ENCODE results near the gene TGFBR3.

DNA sequence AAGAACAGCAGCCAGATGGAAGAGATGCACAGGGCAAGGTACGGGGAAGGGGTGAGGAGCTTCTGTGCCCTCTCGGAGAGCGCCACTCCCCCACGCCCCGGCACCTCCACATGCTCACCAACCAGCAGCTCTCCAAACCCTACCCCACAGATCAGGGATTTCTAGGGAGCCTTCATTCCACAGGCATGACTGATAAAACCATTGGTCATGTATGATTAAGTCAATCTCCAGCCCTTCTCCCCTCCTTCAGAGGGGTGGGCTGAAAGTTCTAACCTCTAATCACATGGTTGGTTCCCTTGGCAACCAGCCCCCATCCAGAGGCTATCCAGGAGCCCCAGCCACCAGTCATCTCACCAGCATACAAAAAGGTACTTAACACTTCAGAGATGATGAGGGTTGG lies 144.7 kb downstream of the TGFBR3 start:
- TF ChIP-seq, protein P1, sequence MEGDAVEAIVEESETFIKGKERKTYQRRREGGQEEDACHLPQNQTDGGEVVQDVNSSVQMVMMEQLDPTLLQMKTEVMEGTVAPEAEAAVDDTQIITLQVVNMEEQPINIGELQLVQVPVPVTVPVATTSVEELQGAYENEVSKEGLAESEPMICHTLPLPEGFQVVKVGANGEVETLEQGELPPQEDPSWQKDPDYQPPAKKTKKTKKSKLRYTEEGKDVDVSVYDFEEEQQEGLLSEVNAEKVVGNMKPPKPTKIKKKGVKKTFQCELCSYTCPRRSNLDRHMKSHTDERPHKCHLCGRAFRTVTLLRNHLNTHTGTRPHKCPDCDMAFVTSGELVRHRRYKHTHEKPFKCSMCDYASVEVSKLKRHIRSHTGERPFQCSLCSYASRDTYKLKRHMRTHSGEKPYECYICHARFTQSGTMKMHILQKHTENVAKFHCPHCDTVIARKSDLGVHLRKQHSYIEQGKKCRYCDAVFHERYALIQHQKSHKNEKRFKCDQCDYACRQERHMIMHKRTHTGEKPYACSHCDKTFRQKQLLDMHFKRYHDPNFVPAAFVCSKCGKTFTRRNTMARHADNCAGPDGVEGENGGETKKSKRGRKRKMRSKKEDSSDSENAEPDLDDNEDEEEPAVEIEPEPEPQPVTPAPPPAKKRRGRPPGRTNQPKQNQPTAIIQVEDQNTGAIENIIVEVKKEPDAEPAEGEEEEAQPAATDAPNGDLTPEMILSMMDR (IDR thresholded peaks at IDR 0.05; ENCODE audit: borderline replicate concordance, extremely low read depth, low read length, poor library complexity, severe bottlenecking), result no peak
- TF ChIP-seq EZH2 (IDR thresholded peaks at IDR 0.05; ENCODE audit: borderline replicate concordance, low read depth, low read length, severe bottlenecking), result no peak

All from DND-41 (cell line).